ENCODE data around the gene PAH. TPM values are rescaled to one million over a fixed set of nuclear protein-coding genes. Genes with fewer than 3 reads are reported as not detected.

Gene PAH
- total RNA-seq, 4 donors from 2014 or later: not detected

- Histone ChIP-seq H3K4me1 (no peaks in the 10 kb centered on the region), H3K36me3 (no peaks in the 10 kb centered on the region), H3K27ac (replicated peaks in 1 of 4) (no peak overlapping the region), H3K27me3 (no peaks in the 10 kb centered on the region), H3K9me3 (no peaks in the 10 kb centered on the region), H3K4me3 (no peak overlapping the region)
- 32% methylated on average over 6 of the region's 6 CpGs for WGBS
- no peak for DNase-seq (ENCODE audit: extremely low spot score)
- TF ChIP-seq POLR2A (IDR thresholded peaks at IDR 0.05; ENCODE audit: low read depth) (no peak), CTCF (IDR thresholded peaks at IDR 0.05) (peak in 2 of 3 experiments; percentile 6 to 17)
- intact Hi-C loops (cut with DNase I): no loop called here
Measured at GRCh38 chr12:102811110-102811737, 105.8 kb downstream of the PAH start.

GRCh38 chr12:102808412-102808811, 108.6 kb downstream of the PAH start:
- Histone ChIP-seq H3K27ac (replicated peaks in 1 of 4) (no peak overlapping the region), H3K4me3 (no peak overlapping the region), H3K36me3 (no peaks in the 10 kb centered on the region), H3K9me3 (no peaks in the 10 kb centered on the region), H3K27me3 (no peaks in the 10 kb centered on the region), H3K4me1 (no peaks in the 10 kb centered on the region)
- 84% methylated on average over 3 of the region's 3 CpGs for WGBS
- no peak for TF ChIP-seq POLR2AphosphoS5 (IDR thresholded peaks at IDR 0.05)
- TF ChIP-seq EP300 (IDR thresholded peaks at IDR 0.05): no peak
- TF ChIP-seq POLR2A (IDR thresholded peaks at IDR 0.05; ENCODE audit: low read depth): no peak
- no peak for TF ChIP-seq CTCF (IDR thresholded peaks at IDR 0.05)
- intact Hi-C loops (cut with DNase I): no loop called here
- no peak for DNase-seq (ENCODE audit: extremely low spot score)

GRCh38 chr12:102806592-102806991, 110.5 kb downstream of the PAH start:
- H3K4me1 ChIP-seq: no peaks in the 10 kb centered on the region
- H3K4me3 ChIP-seq: no peak overlapping the region
- H3K36me3 ChIP-seq: no peaks in the 10 kb centered on the region
- DNase-seq (ENCODE audit: extremely low spot score): no peak
- H3K27me3 ChIP-seq: no peaks in the 10 kb centered on the region
- WGBS: 75% methylated on average over 2 of the region's 2 CpGs
- no peak overlapping the region for H3K27ac ChIP-seq (replicated peaks in 1 of 4)
- no peak for TF ChIP-seq CTCF (IDR thresholded peaks at IDR 0.05)
- TF ChIP-seq EP300 (IDR thresholded peaks at IDR 0.05): no peak
- TF ChIP-seq POLR2A (IDR thresholded peaks at IDR 0.05; ENCODE audit: low read depth): no peak
- TF ChIP-seq POLR2AphosphoS5 (IDR thresholded peaks at IDR 0.05): no peak
- intact Hi-C loops (cut with DNase I): no loop called here
- H3K9me3 ChIP-seq: no peaks in the 10 kb centered on the region

- TF ChIP-seq CTCF (IDR thresholded peaks at IDR 0.05) (no peak), POLR2AphosphoS5 (IDR thresholded peaks at IDR 0.05) (no peak), EP300 (IDR thresholded peaks at IDR 0.05) (no peak), POLR2A (IDR thresholded peaks at IDR 0.05; ENCODE audit: low read depth) (no peak)
- no peaks in the 10 kb centered on the region for H3K9me3 ChIP-seq
- H3K4me3 ChIP-seq: no peak overlapping the region
- no peaks in the 10 kb centered on the region for H3K4me1 ChIP-seq
- DNase-seq (ENCODE audit: extremely low spot score): no peak
- no peak overlapping the region for H3K27ac ChIP-seq (replicated peaks in 1 of 4)
- H3K27me3 ChIP-seq: no peaks in the 10 kb centered on the region
- WGBS: 39% methylated on average over 3 of the region's 3 CpGs
- no peaks in the 10 kb centered on the region for H3K36me3 ChIP-seq
- intact Hi-C loops (cut with DNase I): no loop called here
Measured at GRCh38 chr12:102806110-102806509, 110.9 kb downstream of the PAH start.

GRCh38 chr12:102800565-102800964, 116.5 kb downstream of the PAH start:
- Histone ChIP-seq H3K9me3 (no peaks in the 10 kb centered on the region), H3K27ac (replicated peaks in 1 of 4) (no peak overlapping the region), H3K27me3 (no peaks in the 10 kb centered on the region), H3K4me1 (no peaks in the 10 kb centered on the region), H3K4me3 (no peak overlapping the region), H3K36me3 (no peaks in the 10 kb centered on the region)
- intact Hi-C loops (cut with DNase I): no loop called here
- TF ChIP-seq CTCF (IDR thresholded peaks at IDR 0.05): no peak
- DNase-seq (ENCODE audit: extremely low spot score): no peak

Data from esophagus muscularis mucosa (tissue), 4 donors.